Measurements from ENCODE around the gene AGBL1.

The AGBL1 gene

DNA sequence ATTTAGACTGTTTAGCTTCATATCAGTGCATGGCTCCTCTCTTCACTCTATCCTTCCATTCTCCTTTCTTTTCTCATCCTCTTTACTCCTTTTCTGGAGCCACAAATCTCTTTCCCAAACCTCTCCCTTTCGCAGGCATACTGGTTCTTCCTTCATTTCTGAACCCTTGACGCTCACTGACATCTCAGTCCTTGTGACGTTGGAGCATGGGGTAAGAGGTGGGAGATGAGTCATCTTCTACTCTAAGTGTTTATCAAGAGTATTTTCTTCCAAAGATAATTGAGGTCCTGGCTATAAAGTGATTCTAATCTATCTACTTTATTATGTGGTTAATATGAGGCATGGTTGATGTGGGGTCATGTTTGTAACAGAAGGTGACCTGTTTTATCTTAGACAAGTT lies 414.2 kb downstream of the AGBL1 start:
- TF ChIP-seq FOXP2 (optimal IDR thresholded peaks at IDR 0.05; ENCODE audit: borderline replicate concordance, extremely low read depth, extremely low read length, insufficient read depth), result no peak
- no peak for TF ChIP-seq TAF1 (IDR thresholded peaks at IDR 0.05; ENCODE audit: borderline replicate concordance, insufficient read depth, low read length)

GRCh38 chr15:86494475-86494874 lies 414.8 kb downstream of the AGBL1 start:
- TF ChIP-seq POLR2AphosphoS5 (IDR thresholded peaks at IDR 0.05; ENCODE audit: low read depth, low read length), result no peak
- no peak for TF ChIP-seq TAF1 (IDR thresholded peaks at IDR 0.05; ENCODE audit: borderline replicate concordance, insufficient read depth, low read length)
- no peak for TF ChIP-seq REST (IDR thresholded peaks at IDR 0.05; ENCODE audit: insufficient read depth in 1 of 2, low read depth in 2 of 2, low read length in 2 of 2)
- TF ChIP-seq FOXP2 (optimal IDR thresholded peaks at IDR 0.05; ENCODE audit: borderline replicate concordance, extremely low read depth, extremely low read length, insufficient read depth), result no peak
- TF ChIP-seq SIN3A (IDR thresholded peaks at IDR 0.05; ENCODE audit: borderline replicate concordance, insufficient read depth, low read length), result no peak

GRCh38 chr15:86502301-86502700 lies 422.6 kb downstream of the AGBL1 start:
- no peak for TF ChIP-seq POLR2AphosphoS5 (IDR thresholded peaks at IDR 0.05; ENCODE audit: low read depth, low read length)
- no peak for TF ChIP-seq FOXP2 (optimal IDR thresholded peaks at IDR 0.05; ENCODE audit: borderline replicate concordance, extremely low read depth, extremely low read length, insufficient read depth)
- TF ChIP-seq REST (IDR thresholded peaks at IDR 0.05; ENCODE audit: insufficient read depth in 1 of 2, low read depth in 2 of 2, low read length in 2 of 2), result no peak
- no peak for TF ChIP-seq SIN3A (IDR thresholded peaks at IDR 0.05; ENCODE audit: borderline replicate concordance, insufficient read depth, low read length)
- no peak for TF ChIP-seq TAF1 (IDR thresholded peaks at IDR 0.05; ENCODE audit: borderline replicate concordance, insufficient read depth, low read length)

DNA sequence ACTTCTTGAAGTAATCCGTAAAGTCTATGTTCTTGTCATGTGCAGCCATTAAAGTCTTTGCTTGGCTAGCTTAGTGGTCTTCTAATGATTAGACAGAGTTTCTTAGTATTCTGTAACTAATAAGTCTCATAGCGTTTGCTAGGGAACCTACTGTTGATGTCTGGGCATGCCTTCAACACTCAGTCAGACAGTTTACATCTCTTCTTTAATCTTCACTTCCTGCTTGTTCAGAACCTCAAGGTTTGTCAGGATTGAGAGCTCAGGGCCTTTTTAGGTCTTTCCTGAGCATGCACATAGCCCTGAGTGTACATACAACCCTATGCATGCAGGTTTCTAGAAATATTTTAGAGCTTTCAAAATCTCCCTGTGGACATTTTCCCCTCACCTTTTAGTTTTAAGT lies 426.3 kb downstream of the AGBL1 start:
- TF ChIP-seq SIN3A (IDR thresholded peaks at IDR 0.05; ENCODE audit: borderline replicate concordance, insufficient read depth, low read length) (no peak), FOXP2 (optimal IDR thresholded peaks at IDR 0.05; ENCODE audit: borderline replicate concordance, extremely low read depth, extremely low read length, insufficient read depth) (no peak), REST (IDR thresholded peaks at IDR 0.05; ENCODE audit: insufficient read depth in 1 of 2, low read depth in 2 of 2, low read length in 2 of 2) (no peak), TAF1 (IDR thresholded peaks at IDR 0.05; ENCODE audit: borderline replicate concordance, insufficient read depth, low read length) (no peak), POLR2AphosphoS5 (IDR thresholded peaks at IDR 0.05; ENCODE audit: low read depth, low read length) (no peak)

DNA sequence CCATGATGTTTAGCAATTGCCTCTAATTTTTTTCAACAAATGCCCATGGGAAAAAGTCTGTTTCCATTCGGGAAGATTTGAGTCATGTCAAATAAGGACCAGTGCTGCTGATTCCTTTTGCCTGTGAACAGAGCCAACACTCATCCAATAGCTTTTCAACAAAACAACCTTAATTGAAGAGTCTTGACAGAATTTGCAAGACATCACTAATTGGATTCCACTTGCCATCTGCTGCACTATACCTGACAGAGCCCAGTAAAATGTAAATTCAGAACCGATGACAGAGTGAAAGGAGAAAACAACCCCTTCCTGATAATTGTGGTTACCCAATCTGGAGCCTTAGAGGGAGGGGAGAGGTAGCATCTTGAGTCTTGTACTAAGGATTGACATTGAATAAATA lies 426.7 kb downstream of the AGBL1 start:
- TF ChIP-seq FOXP2 (optimal IDR thresholded peaks at IDR 0.05; ENCODE audit: borderline replicate concordance, extremely low read depth, extremely low read length, insufficient read depth) (no peak), REST (IDR thresholded peaks at IDR 0.05; ENCODE audit: insufficient read depth in 1 of 2, low read depth in 2 of 2, low read length in 2 of 2) (no peak), POLR2AphosphoS5 (IDR thresholded peaks at IDR 0.05; ENCODE audit: low read depth, low read length) (no peak)

All from PFSK-1 (cell line).